Smooth muscle cell (in vitro differentiated cells): ENCODE data around the gene DGCR8. TPM values are rescaled to one million over a fixed set of nuclear protein-coding genes. Genes with fewer than 3 reads are reported as not detected.

Source experiments
- DNase-seq: peaks from one replicate; lab custom pipeline; 2025; ENCODE audit not compliant: unreplicated experiment; lab: John Stamatoyannopoulos, UW
- H2AFZ ChIP-seq: fragments of 200-600 bp; sonication (generic); 2 replicates; pipeline ENCODE4 v1.6.0; 2016; ENCODE audit warnings: antibody characterized with exemption, low read depth, mild to moderate bottlenecking
- H3F3A ChIP-seq: fragments of 200-600 bp; sonication (generic); 2 replicates; pipeline ENCODE4 v1.6.0; 2017; ENCODE audit warnings: antibody characterized with exemption, low read depth
- H3K27ac ChIP-seq: fragments of 200-600 bp; sonication (generic); 2 replicates; pipeline ENCODE4 v1.5.1; 2016; ENCODE audit warnings: low read depth, mild to moderate bottlenecking
- H3K27me3 ChIP-seq: fragments of 200-600 bp; sonication (generic); 2 replicates; pipeline ENCODE4 v1.6.1; 2016; ENCODE audit warnings: low read depth, mild to moderate bottlenecking
- H3K36me3 ChIP-seq: fragments of 200-600 bp; sonication (generic); 2 replicates; pipeline ENCODE4 v1.5.1; 2016; ENCODE audit warnings: low read depth
- H3K4me1 ChIP-seq: fragments of 200-600 bp; sonication (generic); 2 replicates; pipeline ENCODE4 v1.5.1; 2016; ENCODE audit warnings: low read depth
- H3K4me2 ChIP-seq: fragments of 200-600 bp; sonication (generic); 2 replicates; pipeline ENCODE4 v1.6.0; 2016; ENCODE audit warnings: mild to moderate bottlenecking
- H3K4me3 ChIP-seq: fragments of 200-600 bp; sonication (generic); 2 replicates; pipeline ENCODE4 v1.5.1; 2016; ENCODE audit warnings: mild to moderate bottlenecking
- H3K79me2 ChIP-seq: fragments of 200-600 bp; sonication (generic); 2 replicates; pipeline ENCODE4 v1.6.0; 2016; ENCODE audit warnings: low read depth, mild to moderate bottlenecking
- H3K9ac ChIP-seq: fragments of 200-600 bp; sonication (generic); 2 replicates; pipeline ENCODE4 v1.6.0; 2016; ENCODE audit warnings: low read depth
- H3K9me3 ChIP-seq: fragments of 200-600 bp; sonication (generic); replicated peaks from 2 replicates; pipeline ENCODE4 v1.5.1; 2016; ENCODE audit warnings: low read depth
- H4K20me1 ChIP-seq: fragments of 200-600 bp; sonication (generic); 2 replicates; pipeline ENCODE4 v1.6.0; 2016; ENCODE audit warnings: low read depth
- CTCF ChIP-seq: fragments of 200-600 bp; sonication (generic); IDR thresholded peaks from 2 replicates; pipeline ENCODE4 v1.5.1; 2017; ENCODE audit warnings: borderline replicate concordance, mild to moderate bottlenecking, antibody characterized with exemption; ENCODE audit not compliant: insufficient read depth, poor library complexity, severe bottlenecking
- WGBS: methylation state at CpG from one replicate; pipeline ENCODE4 v1.1.7; 2016; ENCODE audit warnings: low lambda C conversion rate; 5-methylcytosine and 5-hydroxymethylcytosine counted together
- polyA plus RNA-seq: library from polyadenylated mRNA; unstranded; fragments of >200 nt; fragmentation: Nextera tagmentation; extraction: Ambion mirVana; gene quantifications from 2 replicates; pipeline ENCODE4 v1.2.1, GENCODE V29; 2016
- total RNA-seq: library from RNA; depleted of rRNA; stranded (reverse); fragments of >200 nt; gene quantifications from 2 replicates; pipeline ENCODE4 v1.2.3, GENCODE V29; 2014

DGCR8 gene
- total and polyA plus RNA-seq, 2 experiments from 2014 or later: 6.5 to 9.7 TPM

GRCh38 chr22:20036084-20036482 lies 44.0 kb upstream of the DGCR8 start:
- H4K20me1 ChIP-seq: peaks cover 55% of the 10 kb centered on the region

DNA sequence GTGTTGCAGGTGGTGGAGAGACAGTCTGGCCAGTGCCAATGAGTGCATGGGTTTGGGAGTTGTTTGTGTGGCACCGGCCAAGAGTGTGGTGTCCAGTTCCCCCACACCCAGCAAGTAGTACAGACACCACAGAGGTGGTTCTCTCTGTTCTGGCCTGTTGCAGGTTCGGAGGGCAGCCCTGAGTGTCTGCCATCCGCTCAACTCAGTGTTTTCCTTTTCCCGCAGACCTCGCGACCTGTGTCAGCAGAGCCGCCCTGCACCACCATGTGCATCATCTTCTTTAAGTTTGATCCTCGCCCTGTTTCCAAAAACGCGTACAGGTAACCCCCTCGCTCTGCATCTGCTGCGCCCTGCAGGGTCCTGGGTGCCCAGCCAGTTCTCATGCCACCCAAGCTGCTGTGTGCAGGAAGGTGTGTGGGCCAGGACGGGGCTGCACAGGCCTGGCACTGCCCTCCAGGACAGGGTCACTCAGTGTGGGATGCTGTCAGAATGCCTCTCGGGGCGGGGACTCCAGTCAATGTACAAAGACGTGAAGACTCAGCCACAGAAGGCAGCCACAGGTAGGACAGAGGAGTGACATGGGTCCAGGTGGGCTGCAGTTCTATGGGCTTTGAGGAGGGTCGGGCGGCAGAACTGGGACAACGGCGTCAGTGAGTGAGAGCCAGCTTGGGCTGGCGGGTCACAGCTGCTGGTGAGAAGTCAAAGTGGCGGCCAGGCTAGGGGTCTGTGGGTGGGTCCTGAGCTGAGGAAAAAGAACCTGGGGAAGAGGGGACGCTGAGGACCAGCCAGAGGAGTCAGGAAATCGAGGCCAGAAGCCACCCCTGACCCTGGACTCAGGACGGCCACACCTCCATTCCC lies 43.3 kb upstream of the DGCR8 start:
- Histone ChIP-seq H3F3A (no peaks in the 10 kb centered on the region), H3K79me2 (no peaks in the 10 kb centered on the region), H3K9ac (no peak overlapping the region), H3K9me3 (no peaks in the 10 kb centered on the region), H3K36me3 (no peaks in the 10 kb centered on the region), H3K4me2 (no peak overlapping the region), H3K27me3 (no peaks in the 10 kb centered on the region), H3K27ac (no peak overlapping the region), H3K4me1 (no peaks in the 10 kb centered on the region), H2AFZ (no peak overlapping the region), H4K20me1 (peaks cover 49% of the 10 kb centered on the region), H3K4me3 (no peak overlapping the region)
- no peak for DNase-seq
- 97% methylated on average over 22 of the region's 25 CpGs for WGBS
- TF ChIP-seq CTCF: no peak

More at GRCh38 chr22:20036084-20036482, 44.0 kb upstream of the DGCR8 start:
- no peaks in the 10 kb centered on the region for H3K27me3 ChIP-seq
- 92% methylated on average over 10 of the region's 10 CpGs for WGBS
- no peaks in the 10 kb centered on the region for H3K4me1 ChIP-seq
- H2AFZ ChIP-seq: no peak overlapping the region
- no peaks in the 10 kb centered on the region for H3K79me2 ChIP-seq
- H3K4me3 ChIP-seq: no peak overlapping the region
- no peak overlapping the region for H3K4me2 ChIP-seq
- no peak for DNase-seq
- H3F3A ChIP-seq: no peaks in the 10 kb centered on the region
- H3K9ac ChIP-seq: no peak overlapping the region
- no peaks in the 10 kb centered on the region for H3K9me3 ChIP-seq
- no peaks in the 10 kb centered on the region for H3K36me3 ChIP-seq
- TF ChIP-seq CTCF: no peak
- no peak overlapping the region for H3K27ac ChIP-seq

DNA sequence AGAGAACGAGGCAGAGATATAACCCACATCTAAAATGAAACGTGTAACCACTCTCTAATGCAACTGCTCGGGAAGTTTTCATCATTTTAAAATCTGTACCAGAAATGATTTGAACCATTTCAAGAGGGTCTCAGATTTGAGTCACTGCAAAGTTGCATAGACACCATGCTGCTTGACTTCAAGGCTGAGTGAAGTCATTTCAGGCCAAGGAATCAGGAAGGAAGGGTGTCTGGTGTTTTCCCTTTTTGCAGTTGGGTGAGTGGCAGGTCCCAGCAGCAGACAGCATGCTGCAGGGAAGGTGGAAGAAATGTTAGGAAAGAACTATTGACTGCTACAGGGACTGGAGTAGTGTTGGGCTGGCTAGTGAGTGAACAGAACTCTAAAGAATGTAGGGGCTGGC lies 42.6 kb upstream of the DGCR8 start:
- peaks cover 42% of the 10 kb centered on the region for H4K20me1 ChIP-seq
- H3K9me3 ChIP-seq: no peaks in the 10 kb centered on the region
- TF ChIP-seq CTCF: no peak
- no peak for DNase-seq
- no peak overlapping the region for H3K4me2 ChIP-seq
- H3K4me3 ChIP-seq: no peak overlapping the region
- no peaks in the 10 kb centered on the region for H3K4me1 ChIP-seq
- no peak overlapping the region for H2AFZ ChIP-seq
- no peaks in the 10 kb centered on the region for H3F3A ChIP-seq
- H3K27ac ChIP-seq: no peak overlapping the region
- no peaks in the 10 kb centered on the region for H3K36me3 ChIP-seq
- WGBS: 92% methylated on average over 3 of the region's 3 CpGs
- H3K27me3 ChIP-seq: no peaks in the 10 kb centered on the region
- H3K79me2 ChIP-seq: no peaks in the 10 kb centered on the region
- H3K9ac ChIP-seq: no peak overlapping the region

DNA sequence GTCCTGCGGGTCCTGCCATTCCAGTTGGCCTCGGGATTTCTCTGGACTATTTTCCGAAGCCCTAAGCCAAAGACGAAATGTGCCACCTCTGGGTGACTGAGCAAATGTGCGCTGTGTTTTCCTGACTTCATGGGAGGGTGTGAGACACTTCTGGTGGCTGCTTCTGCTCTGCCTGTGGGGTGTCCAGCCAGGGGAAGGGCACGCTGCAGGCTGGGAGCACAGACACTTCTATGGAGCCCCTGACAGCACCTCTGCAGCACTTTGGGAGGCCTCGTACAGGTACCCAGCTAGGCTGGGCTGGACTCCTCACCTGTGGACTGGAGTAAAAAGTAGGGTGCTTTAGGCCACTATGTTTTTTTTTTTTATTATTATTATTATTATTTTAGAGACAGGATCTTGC lies 41.5 kb upstream of the DGCR8 start:
- WGBS: 91% methylated on average over 7 of the region's 7 CpGs

More for the DNA sequence above, 41.5 kb upstream of the DGCR8 start:
- no peak overlapping the region for H3K4me2 ChIP-seq
- H3K27me3 ChIP-seq: no peaks in the 10 kb centered on the region
- no peak for DNase-seq
- H2AFZ ChIP-seq: no peak overlapping the region
- no peaks in the 10 kb centered on the region for H3K4me1 ChIP-seq
- no peak overlapping the region for H3K4me3 ChIP-seq
- H3F3A ChIP-seq: no peaks in the 10 kb centered on the region
- no peak overlapping the region for H3K27ac ChIP-seq
- no peaks in the 10 kb centered on the region for H3K9me3 ChIP-seq
- TF ChIP-seq CTCF: no peak
- no peak overlapping the region for H3K9ac ChIP-seq
- no peaks in the 10 kb centered on the region for H3K79me2 ChIP-seq
- no peaks in the 10 kb centered on the region for H3K36me3 ChIP-seq
- peaks cover 31% of the 10 kb centered on the region for H4K20me1 ChIP-seq
